ENCODE data around the gene DDX3X.

DDX3X gene

GRCh38 chrX:41373989-41374606 is 40.1 kb downstream of the DDX3X start (continued):
- no peak for TF ChIP-seq ZSCAN30 (tag by site-specific recombination; IDR thresholded peaks at IDR 0.05)
- TF ChIP-seq KLF10 (tag by site-specific recombination; IDR thresholded peaks at IDR 0.05) = no peak
- TF ChIP-seq ZNF629 (tag by site-specific recombination; IDR thresholded peaks at IDR 0.05) = peak; percentile 50; the same call in 1 of the 2 replicates
- TF ChIP-seq ZNF404 (tag by site-specific recombination; IDR thresholded peaks at IDR 0.05) = no peak
- no peak for TF ChIP-seq ZNF555 (tag by site-specific recombination; conservative IDR thresholded peaks at IDR 0.05)
- TF ChIP-seq ZNF623 (tag by site-specific recombination; IDR thresholded peaks at IDR 0.05) = no peak
- TF ChIP-seq, protein P1, sequence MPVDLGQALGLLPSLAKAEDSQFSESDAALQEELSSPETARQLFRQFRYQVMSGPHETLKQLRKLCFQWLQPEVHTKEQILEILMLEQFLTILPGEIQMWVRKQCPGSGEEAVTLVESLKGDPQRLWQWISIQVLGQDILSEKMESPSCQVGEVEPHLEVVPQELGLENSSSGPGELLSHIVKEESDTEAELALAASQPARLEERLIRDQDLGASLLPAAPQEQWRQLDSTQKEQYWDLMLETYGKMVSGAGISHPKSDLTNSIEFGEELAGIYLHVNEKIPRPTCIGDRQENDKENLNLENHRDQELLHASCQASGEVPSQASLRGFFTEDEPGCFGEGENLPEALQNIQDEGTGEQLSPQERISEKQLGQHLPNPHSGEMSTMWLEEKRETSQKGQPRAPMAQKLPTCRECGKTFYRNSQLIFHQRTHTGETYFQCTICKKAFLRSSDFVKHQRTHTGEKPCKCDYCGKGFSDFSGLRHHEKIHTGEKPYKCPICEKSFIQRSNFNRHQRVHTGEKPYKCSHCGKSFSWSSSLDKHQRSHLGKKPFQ (tag by site-specific recombination; IDR thresholded peaks at IDR 0.05) = no peak
- TF ChIP-seq KLF1 (tag by site-specific recombination; IDR thresholded peaks at IDR 0.05) = peak; percentile 33; the same call in 1 of the 2 replicates
- no peak for TF ChIP-seq ZNF433 (tag by site-specific recombination; IDR thresholded peaks at IDR 0.05; ENCODE audit: low read depth)
- TF ChIP-seq ZNF658 (tag by site-specific recombination; IDR thresholded peaks at IDR 0.05) = no peak
- TF ChIP-seq ZNF324 (tag by site-specific recombination; IDR thresholded peaks at IDR 0.05) = no peak
- peak; percentile 73; the same call in 1 of the 2 replicates for TF ChIP-seq ZNF121 (tag by site-specific recombination; IDR thresholded peaks at IDR 0.05)
- no peak for TF ChIP-seq ZNF707 (tag by site-specific recombination; IDR thresholded peaks at IDR 0.05)
- TF ChIP-seq, protein P2, sequence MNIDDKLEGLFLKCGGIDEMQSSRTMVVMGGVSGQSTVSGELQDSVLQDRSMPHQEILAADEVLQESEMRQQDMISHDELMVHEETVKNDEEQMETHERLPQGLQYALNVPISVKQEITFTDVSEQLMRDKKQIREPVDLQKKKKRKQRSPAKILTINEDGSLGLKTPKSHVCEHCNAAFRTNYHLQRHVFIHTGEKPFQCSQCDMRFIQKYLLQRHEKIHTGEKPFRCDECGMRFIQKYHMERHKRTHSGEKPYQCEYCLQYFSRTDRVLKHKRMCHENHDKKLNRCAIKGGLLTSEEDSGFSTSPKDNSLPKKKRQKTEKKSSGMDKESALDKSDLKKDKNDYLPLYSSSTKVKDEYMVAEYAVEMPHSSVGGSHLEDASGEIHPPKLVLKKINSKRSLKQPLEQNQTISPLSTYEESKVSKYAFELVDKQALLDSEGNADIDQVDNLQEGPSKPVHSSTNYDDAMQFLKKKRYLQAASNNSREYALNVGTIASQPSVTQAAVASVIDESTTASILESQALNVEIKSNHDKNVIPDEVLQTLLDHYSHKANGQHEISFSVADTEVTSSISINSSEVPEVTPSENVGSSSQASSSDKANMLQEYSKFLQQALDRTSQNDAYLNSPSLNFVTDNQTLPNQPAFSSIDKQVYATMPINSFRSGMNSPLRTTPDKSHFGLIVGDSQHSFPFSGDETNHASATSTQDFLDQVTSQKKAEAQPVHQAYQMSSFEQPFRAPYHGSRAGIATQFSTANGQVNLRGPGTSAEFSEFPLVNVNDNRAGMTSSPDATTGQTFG (tag by site-specific recombination; IDR thresholded peaks at IDR 0.05; ENCODE audit: borderline replicate concordance) = no peak
- 0 out of 2 replicates have a peak, but pooled peaks have one; percentile 25 for TF ChIP-seq ZFP69B (tag by site-specific recombination; IDR thresholded peaks at IDR 0.05)

- ChIA-PET CTCF (interaction anchor here (0.8 kb wide), 1 partner anchor 125 kb away, joined by 5 read pairs; no protein-coding TSS in a partner anchor), POLR2A (interaction anchor here (1.6 kb wide), 1 partner anchor 44 kb away, joined by 6 read pairs; the partner anchor contains the start of gene DDX3X)
- Histone ChIP-seq H3K4me3 (ENCODE audit: low read depth, low read length) (no peak overlapping the region), H3K27ac (ENCODE audit: extremely low read depth, low read depth, low read length) (no peak overlapping the region), H3K36me3 (ENCODE audit: control insufficient read depth in 2 of 2, insufficient read depth in 1 of 2, low read length in 2 of 2) (no peaks in the 10 kb centered on the region), H3K9me3 (ENCODE audit: control insufficient read depth, insufficient read depth, low read depth, low read length) (no peaks in the 10 kb centered on the region), H3K4me1 (ENCODE audit: control insufficient read depth, insufficient read depth, low read length) (peaks cover 4% of the 10 kb centered on the region; the same call in 1 of the 2 replicates)
- TF ChIP-seq, protein P3, sequence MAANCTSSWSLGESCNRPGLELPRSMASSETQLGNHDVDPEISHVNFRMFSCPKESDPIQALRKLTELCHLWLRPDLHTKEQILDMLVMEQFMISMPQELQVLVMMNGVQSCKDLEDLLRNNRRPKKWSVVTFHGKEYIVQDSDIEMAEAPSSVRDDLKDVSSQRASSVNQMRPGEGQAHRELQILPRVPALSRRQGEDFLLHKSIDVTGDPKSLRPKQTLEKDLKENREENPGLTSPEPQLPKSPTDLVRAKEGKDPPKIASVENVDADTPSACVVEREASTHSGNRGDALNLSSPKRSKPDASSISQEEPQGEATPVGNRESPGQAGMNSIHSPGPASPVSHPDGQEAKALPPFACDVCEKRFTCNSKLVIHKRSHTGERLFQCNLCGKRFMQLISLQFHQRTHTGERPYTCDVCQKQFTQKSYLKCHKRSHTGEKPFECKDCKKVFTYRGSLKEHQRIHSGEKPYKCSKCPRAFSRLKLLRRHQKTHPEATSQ (tag by site-specific recombination; IDR thresholded peaks at IDR 0.05) = no peak
- TF ChIP-seq ZIC2 (tag by site-specific recombination; IDR thresholded peaks at IDR 0.05) = 0 out of 2 replicates have a peak, but pooled peaks have one; percentile 21
Observed at GRCh38 chrX:41377624-41378023, 43.7 kb downstream of the DDX3X start.

GRCh38 chrX:41381685-41382084 is 47.7 kb downstream of the DDX3X start:
- POLR2A ChIA-PET = interaction anchor here (0.7 kb wide), 2 partner anchors 48 to 51 kb away, joined by 3 to 6 read pairs; no protein-coding TSS in a partner anchor
- Histone ChIP-seq H3K36me3 (ENCODE audit: control insufficient read depth in 2 of 2, insufficient read depth in 1 of 2, low read length in 2 of 2) (no peaks in the 10 kb centered on the region), H3K4me3 (ENCODE audit: low read depth, low read length) (no peak overlapping the region), H3K4me1 (ENCODE audit: control insufficient read depth, insufficient read depth, low read length) (peaks cover 14% of the 10 kb centered on the region), H3K27ac (ENCODE audit: extremely low read depth, low read depth, low read length) (0 out of 2 replicates have a peak overlapping the region, but pooled peaks have one; percentile 46), H3K9me3 (ENCODE audit: control insufficient read depth, insufficient read depth, low read depth, low read length) (no peaks in the 10 kb centered on the region)
- CTCF ChIA-PET = no interaction called here
- 0 out of 2 replicates have a peak, but pooled peaks have one; percentile 34 for TF ChIP-seq OSR2 (tag by site-specific recombination; IDR thresholded peaks at IDR 0.05)
- TF ChIP-seq SP7 (tag by site-specific recombination; IDR thresholded peaks at IDR 0.05) = 0 out of 2 replicates have a peak, but pooled peaks have one; percentile 28
- TF ChIP-seq ZNF629 (tag by site-specific recombination; IDR thresholded peaks at IDR 0.05) = peak; percentile 55; the same call in 1 of the 2 replicates
- peak; percentile 50; the same call in 1 of the 2 replicates for TF ChIP-seq HIC1 (tag by site-specific recombination; IDR thresholded peaks at IDR 0.05)
- TF ChIP-seq WT1 (tag by site-specific recombination; IDR thresholded peaks at IDR 0.05) = no peak

Data from HEK293 (cell line).